Mucosa of descending colon (tissue), 3 donors: ENCODE results near the gene KCNQ5. TPM values are rescaled to one million over a fixed set of nuclear protein-coding genes. Genes with fewer than 3 reads are reported as not detected.

Experiments used
- ATAC-seq: fragments of 200-7000 bp; cut with Tn5 transposase; one replicate; pipeline ENCODE4 v1.9.1; 2020; ENCODE audit warnings: mild to moderate bottlenecking, moderate library complexity
- DNase-seq, 3 donors: peaks; one replicate each; pipeline ENCODE4 v3.0.0-alpha.2; 2020
- H3K36me3 ChIP-seq: fragments of 200-600 bp; one replicate; pipeline ENCODE4 v1.8.0; 2021; ENCODE audit warnings: low read depth, mild to moderate bottlenecking
- H3K4me1 ChIP-seq: fragments of 200-600 bp; one replicate; pipeline ENCODE4 v1.8.0; 2021; ENCODE audit warnings: low read depth, mild to moderate bottlenecking
- H3K4me3 ChIP-seq: fragments of 200-600 bp; one replicate; pipeline ENCODE4 v1.8.0; 2021; ENCODE audit warnings: mild to moderate bottlenecking
- H3K9me3 ChIP-seq: fragments of 200-600 bp; one replicate; pipeline ENCODE4 v1.8.0; 2021; ENCODE audit warnings: mild to moderate bottlenecking
- intact Hi-C, 2 donors: fragments of 100-400 bp; cut with DNase I in 1 of 2; cut with micrococcal nuclease in 1 of 2; formaldehyde crosslinking; loops; one replicate each; pipeline versions ENCODE4 v1.11.0 to v1.11.1; 2022; cut with DNase I, micrococcal nuclease
- total RNA-seq, 3 donors: library from RNA; stranded (reverse); fragmentation: NEBNext Ultra II Directional in 2 of 3; extraction: Animal tissue kit (Norgen Biotek cat#: 25700) in 2 of 3; gene quantifications; one replicate each; pipeline versions ENCODE4 v1.2.1 to v1.2.4, GENCODE V29; 2021 to 2023
- TF ChIP-seq, protein P1 (sequence below): fragments of 200-600 bp; IDR thresholded peaks from one replicate; pipeline ENCODE4 v1.8.0; 2022; ENCODE audit warnings: antibody characterized with exemption, mild to moderate bottlenecking
- donor health status: DM: no; HTN: no; CAD: no; lungs with moderate emphysema.
- donor health status: DM: no; HTN: no; CAD: no.
- donor health status: DM: no; HTN: yes; CAD: no.

Gene KCNQ5
- total RNA-seq, 3 donors from 2014 or later: 0.14 to 2.3 (median 0.17) TPM

DNA sequence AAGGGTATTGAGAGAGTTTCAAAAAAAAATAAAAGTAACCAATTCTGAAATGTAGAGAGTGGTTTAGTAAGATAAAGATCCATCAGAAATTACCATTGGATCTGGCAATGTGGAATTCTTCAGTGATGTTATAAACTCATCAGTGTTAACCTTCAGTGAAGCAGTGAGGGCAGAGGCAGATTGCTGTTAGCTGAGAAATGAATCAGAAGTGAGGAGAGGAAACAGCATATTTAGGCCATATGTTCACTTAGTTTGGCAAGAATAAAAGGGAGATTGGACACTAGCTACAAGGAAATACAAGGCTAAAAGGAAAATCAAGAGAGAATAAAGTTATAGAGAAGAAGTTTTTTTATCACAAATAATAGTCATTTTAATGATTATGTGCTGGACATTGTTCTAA, 9.6 kb downstream of the KCNQ5 start:
- Histone ChIP-seq H3K4me1 (no peaks in the 10 kb centered on the region), H3K9me3 (no peaks in the 10 kb centered on the region), H3K4me3 (no peak overlapping the region), H3K36me3 (no peaks in the 10 kb centered on the region)
- intact Hi-C loops: no loop called here
- ATAC-seq (no peak), DNase-seq (no peak)
- TF ChIP-seq, protein P1, sequence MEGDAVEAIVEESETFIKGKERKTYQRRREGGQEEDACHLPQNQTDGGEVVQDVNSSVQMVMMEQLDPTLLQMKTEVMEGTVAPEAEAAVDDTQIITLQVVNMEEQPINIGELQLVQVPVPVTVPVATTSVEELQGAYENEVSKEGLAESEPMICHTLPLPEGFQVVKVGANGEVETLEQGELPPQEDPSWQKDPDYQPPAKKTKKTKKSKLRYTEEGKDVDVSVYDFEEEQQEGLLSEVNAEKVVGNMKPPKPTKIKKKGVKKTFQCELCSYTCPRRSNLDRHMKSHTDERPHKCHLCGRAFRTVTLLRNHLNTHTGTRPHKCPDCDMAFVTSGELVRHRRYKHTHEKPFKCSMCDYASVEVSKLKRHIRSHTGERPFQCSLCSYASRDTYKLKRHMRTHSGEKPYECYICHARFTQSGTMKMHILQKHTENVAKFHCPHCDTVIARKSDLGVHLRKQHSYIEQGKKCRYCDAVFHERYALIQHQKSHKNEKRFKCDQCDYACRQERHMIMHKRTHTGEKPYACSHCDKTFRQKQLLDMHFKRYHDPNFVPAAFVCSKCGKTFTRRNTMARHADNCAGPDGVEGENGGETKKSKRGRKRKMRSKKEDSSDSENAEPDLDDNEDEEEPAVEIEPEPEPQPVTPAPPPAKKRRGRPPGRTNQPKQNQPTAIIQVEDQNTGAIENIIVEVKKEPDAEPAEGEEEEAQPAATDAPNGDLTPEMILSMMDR: no peak

DNA sequence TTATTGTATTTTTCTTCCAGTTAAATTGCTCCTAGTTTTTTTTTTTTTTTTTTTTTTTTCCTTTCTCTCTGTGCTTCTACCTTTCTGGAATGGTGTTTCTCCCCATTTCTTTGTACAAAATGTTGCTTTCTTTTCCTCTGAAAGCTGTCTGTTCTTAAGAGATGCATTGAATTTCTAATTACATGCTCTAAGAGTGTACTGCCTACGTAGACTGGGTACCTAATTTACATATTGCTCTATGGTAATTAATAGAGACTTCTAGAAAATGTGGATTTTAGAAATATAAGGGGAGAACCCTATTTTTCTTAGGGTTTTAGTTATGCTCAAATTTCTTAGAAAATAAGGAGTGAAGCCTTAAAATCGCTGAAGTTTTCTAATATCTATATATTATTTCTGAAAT, 13.8 kb downstream of the KCNQ5 start:
- intact Hi-C loops: no loop called here
- H3K4me1 ChIP-seq: no peaks in the 10 kb centered on the region
- no peaks in the 10 kb centered on the region for H3K36me3 ChIP-seq
- no peak for ATAC-seq
- H3K9me3 ChIP-seq: no peaks in the 10 kb centered on the region
- no peak for DNase-seq
- no peak overlapping the region for H3K4me3 ChIP-seq
- TF ChIP-seq, protein P1: no peak

DNA sequence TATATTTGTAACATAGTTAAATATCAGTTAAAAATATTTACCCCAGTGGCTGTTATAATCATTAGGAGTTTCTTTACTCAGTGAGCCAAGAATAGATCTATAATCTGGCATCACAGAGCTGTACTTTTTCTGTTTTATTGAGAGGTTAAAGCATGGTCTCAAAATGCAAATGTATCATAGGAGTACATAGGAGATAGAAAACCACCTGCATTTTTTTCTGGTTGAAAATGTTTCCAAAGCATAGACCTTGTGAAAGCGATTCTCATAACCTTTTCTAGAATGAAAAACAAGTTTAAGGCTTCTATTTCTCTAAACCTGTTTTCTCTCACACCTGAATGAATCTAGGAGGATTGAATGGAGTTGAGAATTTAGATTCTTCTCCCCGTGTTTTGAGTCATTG, 14.4 kb downstream of the KCNQ5 start:
- no peak overlapping the region for H3K4me3 ChIP-seq
- TF ChIP-seq, protein P1: no peak
- H3K9me3 ChIP-seq: no peaks in the 10 kb centered on the region
- H3K4me1 ChIP-seq: no peaks in the 10 kb centered on the region
- DNase-seq (no peak), ATAC-seq (no peak)
- H3K36me3 ChIP-seq: no peaks in the 10 kb centered on the region
- intact Hi-C loops: no loop called here

DNA sequence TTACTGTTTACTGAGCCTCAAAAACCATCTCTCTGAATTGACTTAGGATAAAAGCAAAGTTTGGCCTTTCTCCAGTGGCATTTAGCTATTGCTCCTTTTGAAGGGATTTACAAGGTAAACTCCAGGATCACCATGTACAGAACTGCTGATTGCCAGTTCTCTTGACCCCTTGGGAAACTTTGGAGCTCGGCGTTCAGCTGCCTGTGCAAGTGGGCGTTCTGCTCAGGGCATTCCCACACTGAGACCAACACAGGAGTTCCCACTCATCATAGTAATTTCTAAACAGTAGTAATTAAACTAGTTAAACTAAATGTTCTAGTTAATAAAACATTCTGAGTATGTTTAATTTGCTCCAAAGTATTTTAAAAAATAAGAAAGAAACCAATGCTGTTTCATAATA, 14.9 kb downstream of the KCNQ5 start:
- ATAC-seq: no peak

DNA sequence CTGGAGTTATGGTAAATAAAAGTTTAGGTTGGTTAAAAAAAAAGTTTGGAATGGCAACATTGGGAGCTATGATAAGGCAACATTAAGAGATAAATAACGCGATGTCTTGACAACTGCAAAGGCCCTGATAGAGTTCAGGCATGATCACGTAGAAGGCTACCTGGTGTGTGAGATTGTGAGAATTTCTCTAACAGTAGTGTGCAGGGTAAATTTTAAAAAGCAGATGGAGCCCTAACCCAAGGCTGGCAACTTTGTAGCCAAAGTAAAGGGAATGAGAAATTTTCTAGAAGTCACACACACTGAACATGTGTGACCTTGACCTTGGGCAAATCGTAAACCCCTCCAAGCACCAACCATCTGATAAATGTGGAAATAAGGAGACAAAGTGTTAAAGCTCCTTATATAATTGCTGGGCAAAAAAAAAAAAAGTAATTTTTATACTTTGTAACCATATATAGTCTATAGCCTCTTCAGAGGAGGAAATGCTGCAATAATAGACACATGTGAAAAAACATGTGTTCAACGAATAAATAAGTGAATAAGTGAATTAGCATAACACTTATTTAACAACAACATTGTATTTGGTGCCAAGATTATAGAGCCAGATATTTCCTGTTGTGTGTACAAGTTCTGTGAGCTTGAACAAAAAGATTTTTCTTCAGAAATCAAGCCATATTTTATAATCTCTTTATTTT, 18.2 kb downstream of the KCNQ5 start:
- TF ChIP-seq, protein P1: no peak
- intact Hi-C loops: no loop called here
- Histone ChIP-seq H3K36me3 (no peaks in the 10 kb centered on the region), H3K4me1 (no peaks in the 10 kb centered on the region), H3K4me3 (no peak overlapping the region), H3K9me3 (no peaks in the 10 kb centered on the region)
- no peak for ATAC-seq
- no peak for DNase-seq

More for the DNA sequence above, 14.9 kb downstream of the KCNQ5 start:
- no peak for DNase-seq
- TF ChIP-seq, protein P1: no peak
- intact Hi-C loops: no loop called here
- Histone ChIP-seq H3K4me3 (no peak overlapping the region), H3K9me3 (no peaks in the 10 kb centered on the region), H3K4me1 (no peaks in the 10 kb centered on the region), H3K36me3 (no peaks in the 10 kb centered on the region)

DNA sequence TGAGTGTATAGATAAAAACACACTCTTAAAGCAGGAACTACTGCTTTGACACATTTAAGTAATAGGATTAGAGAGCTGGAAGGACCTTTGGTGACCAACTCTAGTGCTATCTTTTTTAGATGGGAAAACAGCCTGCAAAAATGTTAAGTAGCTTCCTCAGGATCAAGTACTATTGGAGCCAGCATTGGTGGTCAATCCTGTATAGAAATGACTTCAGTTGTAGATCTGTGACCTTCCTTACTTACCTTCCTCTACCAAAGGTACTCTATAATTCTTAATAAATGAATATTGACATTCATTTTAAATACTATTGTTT, 18.7 kb downstream of the KCNQ5 start:
- no peaks in the 10 kb centered on the region for H3K36me3 ChIP-seq

More for the DNA sequence above, 18.7 kb downstream of the KCNQ5 start:
- ATAC-seq (no peak), DNase-seq (no peak)
- intact Hi-C loops: no loop called here
- Histone ChIP-seq H3K4me1 (no peaks in the 10 kb centered on the region), H3K4me3 (no peak overlapping the region), H3K9me3 (no peaks in the 10 kb centered on the region)
- TF ChIP-seq, protein P1: no peak
